GM12873 (cell line): ENCODE results near the gene ADAM33.

Experiments
- TF ChIP-seq, protein P1 (sequence below): IDR thresholded peaks from 2 replicates; pipeline ENCODE4 v1.5.1; 2012; ENCODE audit warnings: low read depth, mild to moderate bottlenecking, moderate library complexity, low read length, control low read depth; ENCODE audit not compliant: insufficient read depth; ENCODE audit errors: missing control alignments

The ADAM33 gene

DNA sequence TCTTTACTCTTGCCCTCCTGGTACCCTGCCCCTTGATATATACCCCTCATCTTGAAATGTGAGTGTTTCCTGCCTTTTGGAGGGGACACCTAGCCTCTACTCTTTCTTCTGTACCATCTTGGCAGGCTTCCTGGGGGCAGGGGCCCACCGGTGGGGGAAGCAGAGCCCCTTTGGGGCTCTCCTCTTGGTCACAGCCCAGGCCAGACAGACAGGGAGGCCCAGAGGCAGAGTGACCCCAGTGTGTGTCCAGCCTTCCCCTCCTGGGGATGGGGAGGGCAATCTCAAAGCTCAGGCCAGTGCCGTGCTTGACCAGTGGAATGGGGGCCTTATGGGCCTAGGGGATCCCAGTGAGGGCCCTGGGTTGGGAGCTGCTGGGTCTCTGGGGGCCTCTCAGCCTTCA is 3.6 kb downstream of the ADAM33 start:
- TF ChIP-seq, protein P1, sequence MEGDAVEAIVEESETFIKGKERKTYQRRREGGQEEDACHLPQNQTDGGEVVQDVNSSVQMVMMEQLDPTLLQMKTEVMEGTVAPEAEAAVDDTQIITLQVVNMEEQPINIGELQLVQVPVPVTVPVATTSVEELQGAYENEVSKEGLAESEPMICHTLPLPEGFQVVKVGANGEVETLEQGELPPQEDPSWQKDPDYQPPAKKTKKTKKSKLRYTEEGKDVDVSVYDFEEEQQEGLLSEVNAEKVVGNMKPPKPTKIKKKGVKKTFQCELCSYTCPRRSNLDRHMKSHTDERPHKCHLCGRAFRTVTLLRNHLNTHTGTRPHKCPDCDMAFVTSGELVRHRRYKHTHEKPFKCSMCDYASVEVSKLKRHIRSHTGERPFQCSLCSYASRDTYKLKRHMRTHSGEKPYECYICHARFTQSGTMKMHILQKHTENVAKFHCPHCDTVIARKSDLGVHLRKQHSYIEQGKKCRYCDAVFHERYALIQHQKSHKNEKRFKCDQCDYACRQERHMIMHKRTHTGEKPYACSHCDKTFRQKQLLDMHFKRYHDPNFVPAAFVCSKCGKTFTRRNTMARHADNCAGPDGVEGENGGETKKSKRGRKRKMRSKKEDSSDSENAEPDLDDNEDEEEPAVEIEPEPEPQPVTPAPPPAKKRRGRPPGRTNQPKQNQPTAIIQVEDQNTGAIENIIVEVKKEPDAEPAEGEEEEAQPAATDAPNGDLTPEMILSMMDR, result no peak

DNA sequence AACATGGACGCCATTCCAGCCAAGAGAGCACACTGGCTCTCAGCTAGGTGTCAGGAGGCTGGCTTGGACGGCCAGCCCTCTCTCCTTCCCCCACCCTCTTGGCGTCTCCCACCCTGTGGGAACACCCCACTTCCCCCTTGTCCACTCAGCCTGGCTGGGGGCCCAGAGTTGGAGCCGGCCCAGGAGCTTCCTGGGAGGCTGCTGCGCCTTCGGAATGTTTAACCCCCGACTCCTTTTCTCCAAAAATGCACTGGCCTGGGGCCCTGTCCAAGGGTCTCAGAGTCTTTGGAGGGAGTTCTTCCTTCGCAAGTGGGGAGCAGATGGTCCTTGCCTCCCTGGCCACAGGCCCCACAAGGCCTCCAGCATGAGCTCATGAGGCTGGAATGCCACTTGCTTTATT is 4.1 kb downstream of the ADAM33 start:
- TF ChIP-seq, protein P1, result no peak

- TF ChIP-seq, protein P1, result no peak
Observed at GRCh38 chr20:3674995-3675900, 6.6 kb downstream of the ADAM33 start.

- TF ChIP-seq, protein P1, result no peak
Observed at GRCh38 chr20:3674447-3674846, 7.4 kb downstream of the ADAM33 start.

DNA sequence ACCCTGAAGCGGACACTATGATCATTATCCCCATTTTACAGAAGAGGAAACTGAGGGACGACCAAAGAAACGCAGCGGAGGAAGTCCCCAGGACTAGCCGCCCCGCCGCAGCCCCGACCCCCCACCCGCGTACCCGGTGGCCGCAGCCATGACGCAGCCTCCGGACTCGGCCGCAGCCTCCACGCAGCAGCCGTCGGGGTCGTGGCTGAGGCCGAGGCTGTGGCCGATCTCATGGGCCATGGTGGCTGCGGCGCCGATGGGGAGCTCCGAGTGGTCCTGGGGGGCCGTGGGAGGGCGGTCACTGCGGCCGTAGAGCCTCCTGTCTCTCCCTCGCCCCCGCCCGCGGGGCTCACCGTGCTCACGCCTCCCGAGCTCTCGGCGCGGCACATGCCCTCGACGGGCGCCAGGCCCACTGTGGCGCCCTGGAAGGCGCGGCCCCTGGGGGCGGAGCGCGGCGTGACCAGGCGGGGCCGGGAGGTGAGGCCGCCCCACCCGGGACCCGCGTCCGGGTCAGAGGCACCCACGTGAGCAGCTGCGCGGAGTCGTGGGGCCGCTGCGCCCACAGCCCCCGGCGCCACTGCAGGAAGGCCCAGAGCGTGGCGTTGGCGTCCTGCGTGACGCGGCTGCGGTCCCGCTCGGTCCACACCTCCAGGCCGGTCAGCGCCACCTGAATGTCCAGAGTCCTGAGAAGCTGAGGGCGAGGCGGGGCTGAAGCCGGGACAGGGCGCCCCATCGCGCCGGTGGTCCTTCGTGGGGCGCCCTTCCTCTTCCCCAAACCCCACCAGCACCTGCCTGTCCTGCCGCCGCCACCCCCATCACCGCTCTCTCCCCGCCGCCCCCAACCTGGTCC is 8.4 kb downstream of the ADAM33 start:
- TF ChIP-seq, protein P1, result no peak

DNA sequence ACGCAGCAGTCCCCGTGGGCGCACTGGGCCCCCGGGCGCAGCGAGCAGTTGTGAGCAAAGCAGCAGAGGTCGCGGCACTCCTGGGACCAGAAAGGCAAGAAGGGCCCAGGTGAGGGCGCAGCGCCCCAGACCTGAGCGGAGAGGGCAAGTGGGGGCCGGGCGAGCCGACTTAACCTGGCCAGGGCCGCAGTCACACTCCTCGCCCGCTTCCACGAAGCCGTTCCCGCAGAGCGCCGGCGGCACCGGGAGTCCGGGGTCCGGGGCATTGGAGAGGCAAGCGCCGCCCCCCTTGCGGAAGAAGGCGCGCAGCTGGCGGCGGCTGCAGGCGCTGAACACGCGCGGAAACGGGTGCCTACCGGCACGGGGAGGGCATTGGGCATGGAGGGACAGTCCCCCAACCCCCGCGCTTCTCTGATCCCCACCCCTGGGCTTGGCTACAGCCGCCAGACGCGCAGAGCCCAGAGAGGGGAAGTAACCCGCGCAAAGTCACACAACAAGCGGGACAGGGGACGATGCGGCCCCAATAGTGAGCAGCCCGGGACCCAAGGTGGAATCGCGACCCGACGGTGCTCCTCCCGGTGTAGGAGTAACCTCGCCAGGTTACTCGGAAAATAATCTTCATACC is 9.2 kb downstream of the ADAM33 start:
- TF ChIP-seq, protein P1, result no peak

- TF ChIP-seq, protein P1, result no peak
Observed at GRCh38 chr20:3671986-3672546, 9.7 kb downstream of the ADAM33 start.
